ENCODE results near the gene DISP2. TPM values are rescaled to one million over a fixed set of nuclear protein-coding genes. Genes with fewer than 3 reads are reported as not detected.

Gene DISP2
- total RNA-seq, 1 experiment from 2014 or later = 1.3 TPM

- no peak for DNase-seq
- Mint-ChIP-seq H3K27me3 (ENCODE audit: unreplicated experiment) (no peaks in the 10 kb centered on the region), H3K9me3 (ENCODE audit: low read depth, unreplicated experiment) (no peaks in the 10 kb centered on the region), H3K4me1 (ENCODE audit: low read depth, unreplicated experiment) (peaks cover 13% of the 10 kb centered on the region), H3K4me3 (ENCODE audit: low read depth, unreplicated experiment) (no peak overlapping the region), H3K27ac (ENCODE audit: unreplicated experiment) (no peak overlapping the region), H3K36me3 (ENCODE audit: insufficient read depth, unreplicated experiment) (peaks cover 53% of the 10 kb centered on the region)
- intact Hi-C loops (cut with micrococcal nuclease; ENCODE audit: unreplicated experiment) = no loop called here
- CTCF ChIA-PET = no interaction called here
- TF ChIP-seq CTCF (IDR thresholded peaks at IDR 0.05; ENCODE audit: unreplicated experiment) = no peak
- BruUV-seq (replicated peaks) = no TSS peak
Measured at GRCh38 chr15:40334941-40335795, 22.9 kb upstream of the DISP2 start.

- no peak for DNase-seq
- Mint-ChIP-seq H3K27ac (ENCODE audit: unreplicated experiment) (no peak overlapping the region), H3K9me3 (ENCODE audit: low read depth, unreplicated experiment) (no peaks in the 10 kb centered on the region), H3K4me1 (ENCODE audit: low read depth, unreplicated experiment) (peaks cover 15% of the 10 kb centered on the region), H3K27me3 (ENCODE audit: unreplicated experiment) (no peaks in the 10 kb centered on the region), H3K36me3 (ENCODE audit: insufficient read depth, unreplicated experiment) (peaks cover 57% of the 10 kb centered on the region), H3K4me3 (ENCODE audit: low read depth, unreplicated experiment) (no peak overlapping the region)
- no TSS peak for BruUV-seq (replicated peaks)
- intact Hi-C loops (cut with micrococcal nuclease; ENCODE audit: unreplicated experiment) = no loop called here
- CTCF ChIA-PET = interaction anchor here (0.5 kb wide), 1 partner anchor 63 kb away, joined by 3 read pairs; no protein-coding TSS in a partner anchor
- no peak for TF ChIP-seq CTCF (IDR thresholded peaks at IDR 0.05; ENCODE audit: unreplicated experiment)
Measured at GRCh38 chr15:40335938-40336743, 21.9 kb upstream of the DISP2 start.

- Mint-ChIP-seq H3K36me3 (ENCODE audit: insufficient read depth, unreplicated experiment) (peaks cover 56% of the 10 kb centered on the region), H3K4me1 (ENCODE audit: low read depth, unreplicated experiment) (peaks cover 21% of the 10 kb centered on the region), H3K4me3 (ENCODE audit: low read depth, unreplicated experiment) (no peak overlapping the region), H3K27me3 (ENCODE audit: unreplicated experiment) (no peaks in the 10 kb centered on the region), H3K27ac (ENCODE audit: unreplicated experiment) (no peak overlapping the region), H3K9me3 (ENCODE audit: low read depth, unreplicated experiment) (no peaks in the 10 kb centered on the region)
- TF ChIP-seq CTCF (IDR thresholded peaks at IDR 0.05; ENCODE audit: unreplicated experiment) = no peak
- DNase-seq = no peak
- CTCF ChIA-PET = interaction anchor here (0.5 to 2.4 kb wide), 2 partner anchors 57 to 63 kb away, joined by 3 to 11 read pairs; no protein-coding TSS in a partner anchor
- BruUV-seq (replicated peaks) = no TSS peak
- intact Hi-C loops (cut with micrococcal nuclease; ENCODE audit: unreplicated experiment) = no loop called here
Measured at GRCh38 chr15:40336744-40337122, 21.3 kb upstream of the DISP2 start.

GRCh38 chr15:40337597-40337996, 20.4 kb upstream of the DISP2 start:
- BruUV-seq (replicated peaks) = no TSS peak
- peaks cover 53% of the 10 kb centered on the region for H3K36me3 Mint-ChIP-seq (ENCODE audit: insufficient read depth, unreplicated experiment)
- no peak for TF ChIP-seq CTCF (IDR thresholded peaks at IDR 0.05; ENCODE audit: unreplicated experiment)
- H3K4me3 Mint-ChIP-seq (ENCODE audit: low read depth, unreplicated experiment) = peak overlapping the region; percentile 77
- H3K4me1 Mint-ChIP-seq (ENCODE audit: low read depth, unreplicated experiment) = peaks cover 24% of the 10 kb centered on the region
- intact Hi-C loops (cut with micrococcal nuclease; ENCODE audit: unreplicated experiment) = no loop called here
- CTCF ChIA-PET = interaction anchor here (0.6 to 3.8 kb wide), 10 partner anchors 8 to 98 kb away, joined by 3 to 23 read pairs (median 6); partner anchors contain the start of gene INAFM2
- no peaks in the 10 kb centered on the region for H3K27me3 Mint-ChIP-seq (ENCODE audit: unreplicated experiment)
- no peak overlapping the region for H3K27ac Mint-ChIP-seq (ENCODE audit: unreplicated experiment)
- DNase-seq = no peak
- no peaks in the 10 kb centered on the region for H3K9me3 Mint-ChIP-seq (ENCODE audit: low read depth, unreplicated experiment)

All from Calu3 (cell line).